ENCODE data around the gene MAGEF1.

DNA sequence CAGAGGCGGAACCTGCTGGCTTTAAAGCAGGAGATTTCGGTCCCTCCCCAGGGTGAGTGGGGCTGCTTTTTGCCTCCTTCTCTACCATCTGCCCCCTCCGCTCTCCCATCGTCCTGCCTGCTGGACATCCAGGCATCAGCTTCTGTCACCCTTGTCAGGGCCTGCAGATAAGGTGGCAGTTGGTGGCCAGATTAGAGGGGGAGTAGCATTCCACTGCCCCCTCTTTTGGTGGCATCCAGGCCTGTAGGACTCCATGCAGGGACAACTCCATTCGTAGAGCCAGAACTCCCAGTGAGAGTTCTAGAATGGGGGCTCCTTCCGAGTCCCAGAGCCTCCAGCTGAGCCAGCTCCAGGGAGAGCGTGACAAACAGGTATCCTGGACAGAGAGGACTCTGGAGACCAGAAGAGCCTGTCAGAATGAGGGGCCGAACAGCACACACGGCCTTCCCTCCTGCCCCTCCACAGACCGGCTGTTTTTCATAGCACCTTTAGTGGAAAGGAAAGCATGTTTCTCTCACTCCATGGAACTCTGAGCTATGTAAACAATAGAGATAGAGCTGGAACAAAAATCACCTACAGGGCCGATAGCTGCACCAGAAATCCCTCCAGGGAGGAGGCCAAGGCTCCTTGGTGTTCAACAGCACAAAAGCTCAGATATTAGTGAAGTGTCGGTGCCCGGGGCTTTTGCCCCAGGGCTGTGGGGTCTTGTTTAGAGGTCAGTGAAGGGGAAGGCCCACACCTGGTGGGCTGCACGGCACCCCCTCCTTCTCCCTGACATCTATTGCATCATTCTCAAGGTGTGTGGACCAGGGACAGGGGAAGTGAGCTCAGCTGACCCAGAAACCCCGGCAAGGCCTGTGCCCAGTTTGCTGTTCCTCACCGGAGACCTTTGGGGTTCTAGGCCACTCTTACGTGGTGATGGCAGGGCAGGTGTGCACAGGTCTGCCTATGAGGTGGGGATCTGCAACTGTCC is 34.2 kb downstream of the MAGEF1 start:
- TF ChIP-seq, protein P1, sequence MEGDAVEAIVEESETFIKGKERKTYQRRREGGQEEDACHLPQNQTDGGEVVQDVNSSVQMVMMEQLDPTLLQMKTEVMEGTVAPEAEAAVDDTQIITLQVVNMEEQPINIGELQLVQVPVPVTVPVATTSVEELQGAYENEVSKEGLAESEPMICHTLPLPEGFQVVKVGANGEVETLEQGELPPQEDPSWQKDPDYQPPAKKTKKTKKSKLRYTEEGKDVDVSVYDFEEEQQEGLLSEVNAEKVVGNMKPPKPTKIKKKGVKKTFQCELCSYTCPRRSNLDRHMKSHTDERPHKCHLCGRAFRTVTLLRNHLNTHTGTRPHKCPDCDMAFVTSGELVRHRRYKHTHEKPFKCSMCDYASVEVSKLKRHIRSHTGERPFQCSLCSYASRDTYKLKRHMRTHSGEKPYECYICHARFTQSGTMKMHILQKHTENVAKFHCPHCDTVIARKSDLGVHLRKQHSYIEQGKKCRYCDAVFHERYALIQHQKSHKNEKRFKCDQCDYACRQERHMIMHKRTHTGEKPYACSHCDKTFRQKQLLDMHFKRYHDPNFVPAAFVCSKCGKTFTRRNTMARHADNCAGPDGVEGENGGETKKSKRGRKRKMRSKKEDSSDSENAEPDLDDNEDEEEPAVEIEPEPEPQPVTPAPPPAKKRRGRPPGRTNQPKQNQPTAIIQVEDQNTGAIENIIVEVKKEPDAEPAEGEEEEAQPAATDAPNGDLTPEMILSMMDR (IDR thresholded peaks at IDR 0.05; ENCODE audit: extremely low read depth in 1 of 2, insufficient read depth in 1 of 2, low read depth in 1 of 2, low read length in 2 of 2), result no peak
- TF ChIP-seq MAX (IDR thresholded peaks at IDR 0.05; ENCODE audit: insufficient read depth, insufficient read length) (no peak), POLR2A (IDR thresholded peaks at IDR 0.05; ENCODE audit: low read depth, low read length) (no peak)

Data from endothelial cell of umbilical vein (primary cell).